Cardiac muscle cell (in vitro differentiated cells and primary cell): ENCODE data around the gene IL18RAP. TPM values are rescaled to one million over a fixed set of nuclear protein-coding genes. Genes with fewer than 3 reads are reported as not detected.

Experiments
- DNase-seq, 2 donors: peaks; one replicate each; pipeline versions ENCODE4 v3.0.0 to v3.0.0-alpha.2; 2010 to 2017; ENCODE audit warnings: low read depth in 1 of 2, low spot score in 1 of 2
- H3K27ac ChIP-seq: fragments of 200-600 bp; sonication (generic); 2 replicates; pipeline ENCODE4 v1.5.1; 2016
- H3K27me3 ChIP-seq: fragments of 200-600 bp; sonication (generic); 2 replicates; pipeline ENCODE4 v1.6.0; 2016; ENCODE audit warnings: control low read depth
- H3K36me3 ChIP-seq: fragments of 200-600 bp; sonication (generic); 2 replicates; pipeline ENCODE4 v1.5.1; 2016; ENCODE audit warnings: control low read depth
- H3K4me1 ChIP-seq: fragments of 200-600 bp; sonication (generic); 2 replicates; pipeline ENCODE4 v1.8.1; 2017; ENCODE audit warnings: low read depth, mild to moderate bottlenecking, mixed run types
- H3K4me3 ChIP-seq: fragments of 200-600 bp; sonication (generic); 2 replicates; pipeline ENCODE4 v1.5.1; 2016; ENCODE audit warnings: mild to moderate bottlenecking
- H3K9me3 ChIP-seq: fragments of 200-600 bp; sonication (generic); 2 replicates; pipeline ENCODE4 v1.5.1; 2017; ENCODE audit warnings: low read depth, mild to moderate bottlenecking, control low read depth
- CTCF ChIP-seq: IDR thresholded peaks from 2 replicates; pipeline ENCODE4 v1.5.1; 2012; ENCODE audit warnings: low read depth, mild to moderate bottlenecking, low read length
- polyA plus RNA-seq: library from polyadenylated mRNA; unstranded; fragments of >200 nt; fragmentation: Nextera tagmentation; extraction: Ambion mirVana; gene quantifications from 2 replicates; pipeline ENCODE4 v1.2.1, GENCODE V29; 2016
- total RNA-seq: library from RNA; depleted of rRNA; stranded (reverse); fragments of >200 nt; gene quantifications from 2 replicates; pipeline ENCODE4 v1.2.3, GENCODE V29; 2016

Gene IL18RAP
- total and polyA plus RNA-seq, 2 experiments from 2014 or later, result 0.09 TPM; not detected in 1

GRCh38 chr2:102480285-102481195 is 57.6 kb downstream of the IL18RAP start:
- Histone ChIP-seq H3K4me3 (no peak overlapping the region), H3K27me3 (no peaks in the 10 kb centered on the region), H3K36me3 (no peaks in the 10 kb centered on the region), H3K4me1 (no peaks in the 10 kb centered on the region), H3K9me3 (no peaks in the 10 kb centered on the region), H3K27ac (no peak overlapping the region)
- TF ChIP-seq CTCF, result no peak
- no peak for DNase-seq

GRCh38 chr2:102481931-102482330 is 59.0 kb downstream of the IL18RAP start:
- no peaks in the 10 kb centered on the region for H3K36me3 ChIP-seq
- no peaks in the 10 kb centered on the region for H3K9me3 ChIP-seq
- DNase-seq, result no peak
- H3K4me1 ChIP-seq, result no peaks in the 10 kb centered on the region
- no peak overlapping the region for H3K27ac ChIP-seq
- no peak overlapping the region for H3K4me3 ChIP-seq
- TF ChIP-seq CTCF, result no peak
- H3K27me3 ChIP-seq, result no peaks in the 10 kb centered on the region

- no peaks in the 10 kb centered on the region for H3K27me3 ChIP-seq
- H3K9me3 ChIP-seq, result no peaks in the 10 kb centered on the region
- no peak for TF ChIP-seq CTCF
- DNase-seq, result no peak
- H3K4me1 ChIP-seq, result no peaks in the 10 kb centered on the region
- H3K4me3 ChIP-seq, result no peak overlapping the region
- H3K27ac ChIP-seq, result no peak overlapping the region
- H3K36me3 ChIP-seq, result no peaks in the 10 kb centered on the region
Observed at GRCh38 chr2:102483086-102483485, 60.1 kb downstream of the IL18RAP start.

- H3K4me1 ChIP-seq, result no peaks in the 10 kb centered on the region
- no peak for TF ChIP-seq CTCF
- H3K4me3 ChIP-seq, result no peak overlapping the region
- no peak overlapping the region for H3K27ac ChIP-seq
- no peaks in the 10 kb centered on the region for H3K27me3 ChIP-seq
- no peaks in the 10 kb centered on the region for H3K9me3 ChIP-seq
- no peak for DNase-seq
- no peaks in the 10 kb centered on the region for H3K36me3 ChIP-seq
Observed at GRCh38 chr2:102484310-102485061, 61.5 kb downstream of the IL18RAP start.

GRCh38 chr2:102485147-102485785 is 62.3 kb downstream of the IL18RAP start:
- TF ChIP-seq CTCF, result no peak
- peak in 1 of 2 donors; percentile 8 for DNase-seq
- Histone ChIP-seq H3K4me1 (no peaks in the 10 kb centered on the region), H3K36me3 (no peaks in the 10 kb centered on the region), H3K9me3 (no peaks in the 10 kb centered on the region), H3K27me3 (no peaks in the 10 kb centered on the region), H3K27ac (no peak overlapping the region), H3K4me3 (no peak overlapping the region)
